Transverse colon (tissue), 4 donors: ENCODE data around the gene FAXDC2. TPM values are rescaled to one million over a fixed set of nuclear protein-coding genes. Genes with fewer than 3 reads are reported as not detected.

Source experiments
- DNase-seq: peaks from one replicate; pipeline ENCODE4 v3.0.0-alpha.2; 2019
- H3K27ac ChIP-seq, 4 donors: fragments of 200-600 bp; sonication (generic); 2 replicates each; pipeline ENCODE4 v1.5.1; 2016 to 2018; ENCODE audit warnings: inconsistent platforms in 4 of 4
- H3K27me3 ChIP-seq: fragments of 200-600 bp; sonication (generic); 2 replicates; pipeline ENCODE4 v1.5.1; 2017; ENCODE audit warnings: inconsistent platforms
- H3K36me3 ChIP-seq, 4 donors: fragments of 200-600 bp; sonication (generic); 2 replicates each; pipeline ENCODE4 v1.5.1; 2017 to 2019; ENCODE audit warnings: inconsistent platforms in 4 of 4
- H3K4me1 ChIP-seq, 4 donors: fragments of 200-600 bp; sonication (generic); 2 replicates each; pipeline ENCODE4 v1.5.1; 2017 to 2020; ENCODE audit warnings: inconsistent platforms in 4 of 4
- H3K4me3 ChIP-seq, 4 donors: fragments of 200-600 bp; sonication (generic); 1 replicate in 1 of 4; 2 replicates in 3 of 4; pipeline versions ENCODE4 v1.5.1 to v1.6.1; 2017 to 2019; ENCODE audit warnings: inconsistent platforms in 4 of 4
- H3K9me3 ChIP-seq, 2 donors: fragments of 200-600 bp; sonication (generic); 2 replicates each; pipeline ENCODE4 v1.5.1; 2017 to 2019; ENCODE audit warnings: inconsistent platforms in 2 of 2
- EP300 ChIP-seq: sonication (generic); formaldehyde crosslinking; IDR thresholded peaks from one replicate; pipeline ENCODE4 v1.6.1; 2017; ENCODE audit warnings: antibody characterized with exemption, low read depth
- POLR2A ChIP-seq: fragments of 450-650 bp; IDR thresholded peaks from one replicate; pipeline ENCODE4 v1.6.1; 2016; ENCODE audit warnings: antibody characterized with exemption, mild to moderate bottlenecking, moderate library complexity
- POLR2AphosphoS5 ChIP-seq, 3 donors: sonication (generic); formaldehyde crosslinking; IDR thresholded peaks; one replicate each; pipeline ENCODE4 v1.6.1; 2016; ENCODE audit warnings: antibody characterized with exemption in 3 of 3
- WGBS, 2 donors: methylation state at CpG; one replicate each; pipeline ENCODE4 v1.1.5; 2018; ENCODE audit warnings: low coverage in 1 of 2; 5-methylcytosine and 5-hydroxymethylcytosine counted together
- in situ Hi-C, 4 donors: fragments of 200-750 bp; cut with MboI; loops; one replicate each; pipeline versions ENCODE4 v1.15.0 to v1.15.1; 2017; ENCODE audit warnings: low sequenced_read_pairs in 3 of 4, low pct_ligation_motif_present in 1 of 4, low pct_unique_long_range_greater_than_20kb in 1 of 4
- intact Hi-C: fragments of 100-400 bp; cut with DNase I; formaldehyde crosslinking; loops from one replicate; pipeline ENCODE4 v1.15.1; 2023; ENCODE audit warnings: low total_unique reads
- total RNA-seq, 4 donors: library from RNA; depleted of rRNA; stranded (reverse); fragments of >200 nt; gene quantifications; one replicate each; pipeline ENCODE4 v1.1.0, GENCODE V29; 2016
- TF ChIP-seq, protein P1 (sequence below), 5 experiments: fragments of 200-600 bp in 3 of 5; fragments of 450-650 bp in 2 of 5; sonication (generic) in 3 of 5; IDR thresholded peaks; 1 replicate in 2 of 5; 2 replicates in 3 of 5; pipeline ENCODE4 v1.5.1; 2016 to 2017; ENCODE audit warnings: antibody characterized with exemption in 5 of 5, inconsistent platforms in 3 of 5, mild to moderate bottlenecking in 2 of 5, moderate library complexity in 1 of 5

Gene FAXDC2
- total RNA-seq, 4 donors from 2014 or later = 10.3 to 54.8 (median 27.4) TPM

GRCh38 chr5:154844809-154845208 is 5.6 kb downstream of the FAXDC2 start:
- TF ChIP-seq POLR2AphosphoS5 (IDR thresholded peaks at IDR 0.05) (no peak), POLR2A (no peak), EP300 (no peak)
- TF ChIP-seq, protein P1, sequence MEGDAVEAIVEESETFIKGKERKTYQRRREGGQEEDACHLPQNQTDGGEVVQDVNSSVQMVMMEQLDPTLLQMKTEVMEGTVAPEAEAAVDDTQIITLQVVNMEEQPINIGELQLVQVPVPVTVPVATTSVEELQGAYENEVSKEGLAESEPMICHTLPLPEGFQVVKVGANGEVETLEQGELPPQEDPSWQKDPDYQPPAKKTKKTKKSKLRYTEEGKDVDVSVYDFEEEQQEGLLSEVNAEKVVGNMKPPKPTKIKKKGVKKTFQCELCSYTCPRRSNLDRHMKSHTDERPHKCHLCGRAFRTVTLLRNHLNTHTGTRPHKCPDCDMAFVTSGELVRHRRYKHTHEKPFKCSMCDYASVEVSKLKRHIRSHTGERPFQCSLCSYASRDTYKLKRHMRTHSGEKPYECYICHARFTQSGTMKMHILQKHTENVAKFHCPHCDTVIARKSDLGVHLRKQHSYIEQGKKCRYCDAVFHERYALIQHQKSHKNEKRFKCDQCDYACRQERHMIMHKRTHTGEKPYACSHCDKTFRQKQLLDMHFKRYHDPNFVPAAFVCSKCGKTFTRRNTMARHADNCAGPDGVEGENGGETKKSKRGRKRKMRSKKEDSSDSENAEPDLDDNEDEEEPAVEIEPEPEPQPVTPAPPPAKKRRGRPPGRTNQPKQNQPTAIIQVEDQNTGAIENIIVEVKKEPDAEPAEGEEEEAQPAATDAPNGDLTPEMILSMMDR (IDR thresholded peaks at IDR 0.05) = no peak
- in situ Hi-C loops (no loop called here), intact Hi-C loops (no loop called here)
- Histone ChIP-seq H3K9me3 (no peaks in the 10 kb centered on the region), H3K4me1 (peaks cover 0 to 12% (median 4%) of the 10 kb centered on the region in 4 donors), H3K36me3 (no peaks in the 10 kb centered on the region), H3K4me3 (no peak overlapping the region), H3K27ac (no peak overlapping the region), H3K27me3 (no peaks in the 10 kb centered on the region)
- WGBS, 2 donors = 83 to 91% methylated on average over 5 of the region's 5 CpGs
- no peak for DNase-seq

- no peak overlapping the region for H3K4me3 ChIP-seq
- no peak overlapping the region for H3K27ac ChIP-seq
- 75 to 79% methylated on average over 5 to 6 of the region's 6 CpGs for WGBS, 2 donors
- DNase-seq = no peak
- H3K27me3 ChIP-seq = no peaks in the 10 kb centered on the region
- peaks cover 0 to 6% (median 5%) of the 10 kb centered on the region in 4 donors for H3K4me1 ChIP-seq
- no peaks in the 10 kb centered on the region for H3K36me3 ChIP-seq
- intact Hi-C loops (no loop called here), in situ Hi-C loops (no loop called here)
- TF ChIP-seq POLR2AphosphoS5 (IDR thresholded peaks at IDR 0.05) (no peak), EP300 (no peak), POLR2A (no peak)
- TF ChIP-seq, protein P1 (IDR thresholded peaks at IDR 0.05) = no peak
- no peaks in the 10 kb centered on the region for H3K9me3 ChIP-seq
Measured at GRCh38 chr5:154842689-154843530, 7.5 kb downstream of the FAXDC2 start.

- TF ChIP-seq, protein P1 (IDR thresholded peaks at IDR 0.05) = no peak
- TF ChIP-seq POLR2AphosphoS5 (IDR thresholded peaks at IDR 0.05) = no peak
- DNase-seq = no peak
- intact Hi-C loops (no loop called here), in situ Hi-C loops (no loop called here)
- Histone ChIP-seq H3K4me3 (no peak overlapping the region), H3K4me1 (peaks cover 0 to 21% (median 11%) of the 10 kb centered on the region in 4 donors), H3K27me3 (no peaks in the 10 kb centered on the region), H3K36me3 (no peaks in the 10 kb centered on the region), H3K9me3 (no peaks in the 10 kb centered on the region), H3K27ac (no peak overlapping the region)
Measured at GRCh38 chr5:154841273-154841661, 9.1 kb downstream of the FAXDC2 start.

- 81% methylated on average over 6 of the region's 6 CpGs; no CpG with 5 or more reads in 1 of the 2 donors for WGBS, 2 donors
- DNase-seq = no peak
- Histone ChIP-seq H3K4me3 (no peak overlapping the region), H3K4me1 (peaks cover 0 to 21% (median 14%) of the 10 kb centered on the region in 4 donors), H3K27ac (no peak overlapping the region), H3K9me3 (no peaks in the 10 kb centered on the region), H3K27me3 (no peaks in the 10 kb centered on the region), H3K36me3 (no peaks in the 10 kb centered on the region)
- TF ChIP-seq POLR2AphosphoS5 (IDR thresholded peaks at IDR 0.05) (no peak), POLR2A (no peak), EP300 (no peak)
- TF ChIP-seq, protein P1 (IDR thresholded peaks at IDR 0.05) = no peak
- intact Hi-C loops (no loop called here), in situ Hi-C loops (no loop called here)
Measured at GRCh38 chr5:154840435-154841272, 9.7 kb downstream of the FAXDC2 start.
